GM10266 (cell line): Measurements from ENCODE around the gene DEFB123.
"Not testable (repeated sequence)": the region's sequence is repeated elsewhere in the genome, so short reads cannot be mapped to it uniquely, and the experiment has no call there.

ENCODE experiments used
- DNase-seq: peaks from one replicate; pipeline ENCODE4 v3.0.0; 2012; ENCODE audit errors: extremely low spot score
- CTCF ChIP-seq: IDR thresholded peaks from 2 replicates; pipeline ENCODE4 v1.5.1; 2012; ENCODE audit warnings: mild to moderate bottlenecking, low read depth; ENCODE audit not compliant: control insufficient read depth, insufficient read depth; ENCODE audit errors: missing control alignments

Gene DEFB123

GRCh38 chr20:31415653-31416052 is 24.8 kb upstream of the DEFB123 start:
- DNase-seq, result no peak
- TF ChIP-seq CTCF, result no peak

- no peak for DNase-seq
- TF ChIP-seq CTCF, result no peak
These were observed 22.1 kb upstream of the DEFB123 start for GRCh38 chr20:31418307-31418706.

- no peak for DNase-seq
- no peak for TF ChIP-seq CTCF
These were observed 14.6 kb upstream of the DEFB123 start for GRCh38 chr20:31425797-31426196.

- not testable (repeated sequence) for DNase-seq
These were observed 13.4 kb upstream of the DEFB123 start for GRCh38 chr20:31426891-31427551.

- DNase-seq, result not testable (repeated sequence)
These were observed 12.9 kb upstream of the DEFB123 start for GRCh38 chr20:31427576-31427975.

GRCh38 chr20:31430568-31431115 is 9.8 kb upstream of the DEFB123 start:
- no peak for TF ChIP-seq CTCF
- DNase-seq, result no peak

GRCh38 chr20:31446084-31446819 is 5.8 kb downstream of the DEFB123 start:
- TF ChIP-seq CTCF, result no peak
- no peak for DNase-seq
